GM18873 (cell line): ENCODE measurements around the gene KRTAP4-12.
"Not testable (repeated sequence)": the region's sequence is repeated elsewhere in the genome, so short reads cannot be mapped to it uniquely, and the experiment has no call there.

Source experiments
- ATAC-seq: cut with Tn5 transposase; IDR thresholded peaks from one replicate; pipeline ENCODE4 v1.9.1; 2021; ENCODE audit warnings: mild to moderate bottlenecking, moderate library complexity, moderate number of reproducible peaks; ENCODE audit not compliant: unreplicated experiment, low FRiP score

KRTAP4-12 gene

GRCh38 chr17:41123991-41124371 lies at the start of gene KRTAP4-12:
Gene KRTAP4-12, minus strand, starts transcription at chr17:41124182. Its CDS starts 60 bp downstream, at chr17:41124122.
- ATAC-seq = not testable (repeated sequence)

GRCh38 chr17:41171886-41172285 lies 47.9 kb upstream of the KRTAP4-12 start:
- ATAC-seq = no peak

DNA sequence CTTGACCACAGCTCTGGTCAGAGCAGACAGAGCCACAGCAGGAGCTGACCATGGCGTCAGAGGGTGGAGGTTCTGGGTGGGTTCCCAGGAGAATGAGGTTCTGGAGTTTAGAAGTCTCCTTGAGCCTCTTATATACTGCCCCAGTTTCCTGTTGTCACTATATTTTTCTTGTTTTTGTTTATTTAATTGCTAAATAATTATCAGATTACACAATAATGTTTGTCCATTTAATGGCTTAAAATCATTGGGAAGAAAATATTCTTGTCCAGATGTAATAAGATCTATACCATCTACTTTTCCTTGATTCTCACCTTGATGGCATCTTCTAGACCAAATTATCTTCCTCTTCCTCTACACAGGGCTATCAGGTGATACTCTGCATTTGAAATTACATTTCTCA lies 44.1 kb upstream of the KRTAP4-12 start, which contains the start of gene KRTAP4-3:
Gene KRTAP4-3 (minus strand): TSS at position 101 of the 400 bp plus-strand sequence. CDS start 49 bp downstream, at position 52.
- ATAC-seq = no peak

DNA sequence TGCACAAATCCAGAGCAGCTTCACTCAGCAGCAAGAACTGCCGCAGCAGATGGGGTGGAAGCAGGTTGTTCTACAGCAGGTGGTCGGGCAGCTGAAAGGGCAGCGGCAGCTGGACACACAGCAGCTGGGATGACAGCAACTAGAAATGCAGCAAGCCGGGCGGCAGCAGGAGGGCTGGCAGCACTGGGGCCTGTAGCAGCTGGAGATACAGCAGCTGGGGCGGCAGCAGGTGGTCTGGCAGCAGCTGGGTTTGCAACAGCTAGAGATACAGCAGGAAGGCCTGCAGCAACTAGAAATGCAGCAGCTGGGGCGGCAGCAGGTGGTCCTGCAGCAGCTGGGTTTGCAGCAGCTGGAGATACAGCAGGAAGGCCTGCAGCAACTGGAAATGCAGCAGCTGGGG lies 43.6 kb upstream of the KRTAP4-12 start:
- no peak for ATAC-seq

DNA sequence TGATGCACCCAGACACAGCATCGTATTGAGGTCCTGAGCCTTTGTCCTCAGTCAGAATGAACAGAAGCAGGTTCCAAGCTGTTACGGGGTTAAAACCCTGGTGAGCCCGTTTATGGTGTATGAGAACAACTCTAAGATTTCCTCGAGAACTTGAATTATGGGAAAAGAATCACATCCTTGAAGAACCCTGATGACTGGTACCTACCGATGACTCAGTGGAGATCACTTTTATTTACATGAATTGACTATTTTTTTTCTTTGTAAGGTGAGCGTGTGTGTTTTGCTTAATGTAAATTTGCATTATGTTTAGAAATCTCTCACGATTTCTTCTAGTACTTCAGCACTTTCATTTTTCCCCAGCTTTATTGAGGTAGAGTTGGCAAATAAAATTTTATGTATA lies 39.8 kb upstream of the KRTAP4-12 start:
- no peak for ATAC-seq

DNA sequence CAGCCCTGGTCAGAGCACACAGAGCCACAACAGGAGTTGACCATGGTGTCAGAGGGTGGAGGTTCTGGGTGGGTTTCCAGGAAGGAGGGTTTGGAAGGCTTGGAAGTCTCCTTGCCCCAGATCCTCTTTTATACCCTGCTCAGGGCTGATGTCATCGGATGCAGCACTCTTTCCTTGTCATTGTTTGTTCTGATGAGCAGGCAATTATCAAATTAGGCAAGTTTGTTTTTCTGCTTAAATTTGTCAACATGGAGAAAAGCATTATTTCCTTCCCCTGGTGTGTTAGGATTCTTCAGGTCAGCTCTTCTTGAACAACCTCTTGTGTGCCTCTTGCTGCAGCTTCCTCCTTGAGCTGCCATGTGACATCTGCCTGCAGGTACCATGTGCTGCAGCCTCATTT lies 36.7 kb upstream of the KRTAP4-12 start, which contains the start of gene KRTAP4-4:
Gene KRTAP4-4 (minus strand): TSS at position 101 of the 400 bp plus-strand sequence. CDS start 57 bp downstream, at position 44.
- no peak for ATAC-seq

GRCh38 chr17:41160190-41160589 lies 36.2 kb upstream of the KRTAP4-12 start:
- not testable (repeated sequence) for ATAC-seq

- no peak for ATAC-seq
These were observed 29.9 kb upstream of the KRTAP4-12 start for GRCh38 chr17:41153856-41154255.

DNA sequence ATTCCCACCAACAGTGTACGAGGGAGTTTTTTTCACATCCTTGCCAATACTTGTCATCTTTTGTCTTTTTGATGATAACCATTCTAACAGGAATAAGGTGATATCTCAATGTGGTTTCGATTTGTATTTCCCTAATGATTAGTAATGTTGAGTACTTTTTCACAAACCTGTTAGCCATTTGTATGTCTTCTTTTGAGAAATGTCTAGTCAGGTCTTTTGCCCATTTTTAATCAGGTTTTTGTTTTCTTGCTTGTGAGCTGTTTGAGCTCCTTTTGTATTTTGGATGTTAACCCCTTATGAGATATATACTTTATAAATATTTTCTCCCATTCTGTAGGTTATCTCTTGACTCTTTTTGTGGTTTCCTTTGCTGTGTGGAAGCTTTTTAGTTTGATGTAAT lies 27.5 kb upstream of the KRTAP4-12 start:
- no peak for ATAC-seq

- ATAC-seq = no peak
These were observed 26.0 kb upstream of the KRTAP4-12 start for GRCh38 chr17:41150026-41150425.

GRCh38 chr17:41149652-41149985 lies 25.6 kb upstream of the KRTAP4-12 start, which contains the start of gene KRTAP4-5:
Gene KRTAP4-5, minus strand, starts transcription at chr17:41149825. Its CDS starts 58 bp downstream, at chr17:41149767.
- ATAC-seq = no peak

DNA sequence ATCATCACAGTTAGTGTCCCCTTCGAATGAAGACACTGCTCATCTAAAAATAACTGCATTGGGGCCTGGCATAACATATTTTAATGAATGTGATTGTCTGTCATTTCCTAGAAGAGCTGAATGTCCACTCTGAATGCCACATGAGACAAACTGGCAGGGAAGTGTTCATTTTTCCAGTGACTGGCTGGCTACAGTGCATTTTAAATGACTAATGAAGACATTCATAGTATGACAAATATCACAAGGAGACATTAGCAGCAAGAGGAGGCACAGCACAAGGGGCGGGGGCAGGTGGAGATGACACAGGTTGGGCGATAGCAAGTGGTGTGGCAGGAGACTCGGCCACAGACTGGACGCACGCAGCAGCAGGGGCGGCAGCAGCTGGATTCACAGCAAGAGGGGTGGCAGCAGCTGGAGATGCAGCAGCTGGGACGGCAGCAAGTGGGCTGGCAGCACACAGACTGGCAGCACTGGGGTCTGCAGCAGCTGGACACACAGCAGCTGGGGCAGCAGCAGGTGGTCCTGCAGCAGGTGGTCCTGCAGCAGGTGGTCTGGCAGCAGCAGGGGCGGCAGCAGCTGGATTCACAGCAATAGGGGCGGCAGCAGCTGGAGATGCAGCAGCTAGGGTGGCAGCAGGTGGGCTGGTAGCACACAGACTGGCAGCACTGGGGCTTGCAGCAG lies 25.1 kb upstream of the KRTAP4-12 start:
- not testable (repeated sequence) for ATAC-seq

GRCh38 chr17:41147531-41148204 lies 23.7 kb upstream of the KRTAP4-12 start:
- no peak for ATAC-seq

DNA sequence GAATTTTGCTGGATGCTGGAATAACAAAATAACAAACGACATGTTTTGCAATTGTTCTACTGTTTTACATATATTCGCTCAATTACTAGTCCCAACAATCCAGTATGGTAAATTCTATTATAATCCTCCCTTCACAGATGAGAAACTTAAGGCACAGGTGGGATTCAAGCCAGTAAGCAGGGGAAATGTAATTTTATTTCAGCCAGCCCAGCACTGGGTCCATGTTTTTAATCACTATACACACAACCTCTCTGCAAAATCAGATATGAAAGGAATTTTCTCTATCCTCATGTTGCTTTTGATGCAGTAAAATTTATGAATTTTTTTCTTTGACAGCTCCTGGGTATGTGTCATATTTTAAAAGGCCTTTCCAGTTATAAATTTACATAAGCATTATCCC lies 21.3 kb upstream of the KRTAP4-12 start:
- no peak for ATAC-seq

DNA sequence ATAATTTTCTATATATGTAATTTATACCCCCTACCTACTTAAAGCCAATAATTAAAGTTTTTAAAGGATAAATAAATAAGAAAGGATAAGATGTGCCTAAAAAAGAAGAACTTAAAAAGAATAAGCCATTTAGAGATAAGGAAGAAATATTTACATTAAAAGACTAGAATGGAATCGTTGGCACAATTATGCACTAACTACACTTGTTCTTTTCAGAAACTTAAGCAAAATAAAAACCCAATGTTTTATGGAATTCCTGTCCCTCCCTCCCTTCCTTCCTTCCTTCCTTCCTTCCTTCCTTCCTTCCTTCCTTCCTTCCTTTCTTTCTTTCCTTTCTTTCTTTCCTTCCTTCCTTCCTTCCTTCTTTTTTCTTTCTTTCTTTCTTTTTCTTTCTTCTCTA lies 20.9 kb upstream of the KRTAP4-12 start:
- ATAC-seq = no peak

GRCh38 chr17:41141361-41141760 lies 17.4 kb upstream of the KRTAP4-12 start:
- no peak for ATAC-seq

DNA sequence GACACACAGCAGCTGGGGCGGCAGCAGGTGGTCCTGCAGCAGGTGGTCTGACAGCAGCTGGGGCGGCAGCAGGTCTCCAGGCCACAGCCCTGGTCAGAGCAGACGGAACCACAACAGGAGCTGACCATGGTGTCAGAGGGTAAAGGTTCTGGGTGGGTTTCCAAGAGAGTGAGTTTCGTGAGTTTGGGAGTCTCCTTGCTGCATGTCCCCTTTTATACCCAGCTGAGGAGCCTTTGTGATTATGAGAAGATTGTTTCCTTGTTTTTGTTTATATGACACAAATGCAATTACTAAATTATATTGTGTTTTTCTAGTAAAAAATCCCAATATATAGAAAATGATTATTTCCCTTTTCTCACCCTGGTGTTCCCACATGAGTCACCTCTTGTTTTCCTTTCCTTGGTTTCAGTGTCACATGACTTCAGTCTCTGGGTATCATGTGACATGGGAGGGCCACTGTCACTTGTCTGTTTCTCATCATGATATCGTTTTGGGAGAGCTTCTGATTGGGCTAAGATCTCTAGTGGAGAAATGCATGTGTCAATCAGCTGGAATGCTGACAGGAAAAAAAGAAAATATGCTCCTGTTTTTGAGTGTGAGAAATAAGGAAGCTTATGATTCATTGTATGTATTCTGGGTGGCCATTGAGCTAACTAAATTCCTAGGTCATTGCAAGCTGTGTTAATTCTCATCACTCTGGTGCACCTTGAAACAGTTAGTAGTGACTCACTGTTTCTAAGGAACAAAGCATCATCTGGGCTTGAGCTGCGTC lies 16.6 kb upstream of the KRTAP4-12 start, which contains the start of gene KRTAP4-6:
Gene KRTAP4-6 (minus strand): TSS at position 185 of the 772 bp plus-strand sequence. CDS start 57 bp downstream, at position 128.
- ATAC-seq = no peak

DNA sequence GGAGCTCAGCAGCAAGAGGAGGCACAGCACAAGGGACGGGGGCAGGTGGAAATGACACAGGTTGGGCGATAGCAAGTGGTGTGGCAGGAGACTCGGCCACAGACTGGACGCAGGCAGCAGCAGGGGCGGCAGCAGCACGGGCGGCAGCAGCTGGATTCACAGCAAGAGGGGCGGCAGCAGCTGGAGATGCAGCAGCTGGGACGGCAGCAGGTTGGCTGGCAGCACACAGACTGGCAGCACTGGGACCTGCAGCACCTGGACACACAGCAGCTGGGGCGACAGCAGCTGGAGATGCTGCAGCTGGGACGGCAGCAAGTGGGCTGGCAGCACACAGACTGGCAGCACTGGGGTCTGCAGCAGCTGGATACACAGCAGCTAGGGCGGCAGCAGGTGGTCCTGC lies 15.9 kb upstream of the KRTAP4-12 start:
- not testable (repeated sequence) for ATAC-seq

DNA sequence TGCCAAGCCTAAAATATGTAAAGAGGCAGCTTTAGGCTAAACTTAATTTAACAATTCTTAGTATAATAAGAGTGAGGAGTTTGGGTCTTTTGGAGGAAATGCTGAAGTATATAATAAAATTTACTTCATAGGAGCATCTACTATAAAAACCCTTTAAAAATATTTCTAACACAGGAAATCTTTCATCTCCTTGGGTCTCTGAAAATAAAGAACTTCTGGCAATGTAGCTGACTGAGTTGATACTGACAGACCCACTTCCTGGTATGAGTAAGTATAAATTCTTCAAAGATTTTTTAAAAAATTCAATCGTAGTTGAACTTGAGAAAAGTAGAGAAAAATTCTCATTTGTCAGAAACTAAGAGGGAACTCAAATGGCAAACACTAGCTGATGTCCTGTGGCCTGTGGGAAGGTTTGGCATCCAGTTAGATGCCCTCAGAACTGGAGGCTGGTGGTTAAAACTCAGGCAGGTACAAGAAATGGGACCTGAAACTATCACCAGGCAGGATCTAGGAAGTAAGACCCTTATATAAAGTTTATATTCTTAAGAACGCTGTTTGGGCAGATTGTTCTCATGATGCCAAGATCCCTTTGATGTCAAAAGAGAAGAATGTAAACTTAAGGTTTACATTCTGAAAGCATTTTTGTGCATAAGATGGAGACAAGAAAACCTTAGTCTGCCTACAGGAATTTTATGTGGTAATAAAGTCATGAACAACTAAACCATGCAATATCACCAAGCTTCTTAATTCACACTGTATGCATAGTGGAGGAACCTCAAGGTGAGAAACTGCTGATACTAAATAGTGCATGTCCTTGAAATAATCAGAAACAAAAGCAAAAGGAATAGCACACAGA lies 10.1 kb upstream of the KRTAP4-12 start:
- ATAC-seq = no peak

GRCh38 chr17:41131979-41132378 lies 8.0 kb upstream of the KRTAP4-12 start:
- no peak for ATAC-seq
